Activated naive CD4-positive, alpha-beta T cell (primary cell): ENCODE measurements around the gene RHO.
"Not testable (repeated sequence)": the region's sequence is repeated elsewhere in the genome, so short reads cannot be mapped to it uniquely, and the experiment has no call there.

ENCODE experiments used
- DNase-seq, 4 experiments: peaks; one replicate each; lab custom pipeline; 2025; lab: John Stamatoyannopoulos, UW

Gene RHO

DNA sequence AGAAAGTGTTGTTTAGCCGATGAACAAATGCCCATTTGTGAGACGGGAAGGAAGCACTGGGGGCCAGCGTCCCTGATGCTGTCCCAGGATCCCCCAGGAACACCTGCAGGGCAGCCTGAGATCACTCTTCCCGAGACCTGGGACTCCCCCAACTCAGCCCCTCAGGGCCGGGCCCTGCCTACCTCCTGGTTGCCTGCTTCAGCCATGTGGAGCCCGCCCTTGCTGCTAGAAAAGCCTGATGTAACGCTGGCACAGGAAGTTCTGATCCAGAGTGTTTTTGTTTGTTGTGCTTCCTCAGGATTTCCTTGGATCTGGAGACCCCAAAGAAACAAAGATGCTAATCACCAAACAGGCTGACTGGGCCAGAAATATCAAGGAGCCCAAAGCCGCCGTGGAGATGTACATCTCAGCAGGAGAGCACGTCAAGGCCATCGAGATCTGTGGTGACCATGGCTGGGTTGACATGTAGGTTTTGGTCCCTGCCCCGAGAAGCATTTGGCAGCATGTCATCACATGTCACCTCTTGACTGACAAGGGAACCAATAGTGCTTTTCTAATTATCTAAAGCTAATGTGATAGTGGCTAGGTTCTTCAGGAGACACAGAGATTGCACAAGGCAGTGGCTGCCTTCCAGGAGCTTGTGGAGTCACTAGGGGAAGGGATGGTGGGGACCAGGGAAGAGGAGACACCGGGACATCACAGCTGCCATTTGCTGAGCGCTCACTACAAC is 28.7 kb upstream of the RHO start:
- DNase-seq = not testable (repeated sequence)

DNA sequence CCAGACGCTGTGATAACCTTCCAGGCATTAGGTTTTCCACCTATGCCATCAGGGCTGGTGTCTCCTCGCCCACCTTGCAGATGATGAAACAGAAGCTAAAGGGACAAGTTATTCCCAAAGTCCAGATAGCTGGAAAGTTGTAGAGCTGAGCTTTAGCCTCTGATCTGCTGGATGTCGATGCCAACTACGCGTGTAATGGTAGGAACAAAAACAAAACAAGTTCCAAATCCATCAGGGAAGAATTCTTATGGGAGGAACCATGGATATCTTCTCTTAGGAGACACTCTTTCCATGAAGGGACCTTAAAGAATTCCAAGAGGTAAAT is 28.1 kb upstream of the RHO start:
- DNase-seq = no peak

- no peak for DNase-seq
These were observed 26.8 kb upstream of the RHO start for GRCh38 chr3:129501630-129502029.

- no peak for DNase-seq
These were observed 25.6 kb upstream of the RHO start for GRCh38 chr3:129502641-129503408.

- no peak for DNase-seq
These were observed 24.8 kb upstream of the RHO start for GRCh38 chr3:129503471-129504291.

GRCh38 chr3:129504471-129505100 is 23.9 kb upstream of the RHO start:
- DNase-seq = no peak

- no peak for DNase-seq
These were observed 23.1 kb upstream of the RHO start for GRCh38 chr3:129505341-129505740.

DNA sequence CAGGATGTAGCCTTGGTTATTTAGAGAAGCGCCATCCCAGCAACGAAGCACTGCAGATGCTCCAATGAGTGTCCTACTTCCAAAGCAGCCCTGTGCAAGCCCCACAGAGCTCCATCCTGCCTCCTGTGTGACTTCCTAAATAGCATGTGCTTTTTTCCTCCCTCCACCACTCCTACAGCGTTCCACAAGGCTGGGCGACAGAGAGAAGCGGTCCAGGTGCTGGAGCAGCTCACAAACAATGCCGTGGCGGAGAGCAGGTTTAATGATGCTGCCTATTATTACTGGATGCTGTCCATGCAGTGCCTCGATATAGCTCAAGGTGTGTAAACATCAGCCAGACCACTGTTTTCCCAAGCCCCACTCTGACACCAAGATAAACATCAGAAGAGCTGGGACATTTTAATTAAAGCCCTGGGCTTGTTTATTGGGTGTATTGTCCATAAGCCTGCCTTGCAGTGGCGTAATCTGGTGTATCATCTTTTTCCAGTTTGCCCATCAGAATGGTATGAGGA is 22.2 kb upstream of the RHO start:
- DNase-seq = no peak

GRCh38 chr3:129507181-129507831 is 21.1 kb upstream of the RHO start:
- no peak for DNase-seq

DNA sequence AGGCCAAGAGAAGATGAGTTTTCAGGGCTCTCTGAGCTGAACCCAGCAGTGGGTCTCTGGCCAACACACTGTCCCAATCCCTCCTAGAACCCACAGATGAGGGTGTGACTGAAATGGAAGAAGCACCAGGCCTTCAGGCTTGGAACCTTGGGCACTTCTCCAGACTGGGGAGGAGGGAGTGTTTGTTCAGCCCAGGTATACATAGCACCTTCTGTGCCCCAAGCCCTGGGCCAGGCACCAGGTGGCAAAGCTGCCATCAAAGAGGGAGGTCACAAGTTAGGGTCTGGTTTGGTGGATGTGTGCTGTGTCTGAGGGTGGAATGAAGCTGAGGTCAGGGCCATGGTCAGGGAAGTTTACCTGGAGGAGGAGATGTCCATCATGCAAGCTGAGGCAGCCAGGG is 15.8 kb upstream of the RHO start:
- no peak for DNase-seq

GRCh38 chr3:129513705-129514104 is 14.7 kb upstream of the RHO start:
- no peak for DNase-seq

DNA sequence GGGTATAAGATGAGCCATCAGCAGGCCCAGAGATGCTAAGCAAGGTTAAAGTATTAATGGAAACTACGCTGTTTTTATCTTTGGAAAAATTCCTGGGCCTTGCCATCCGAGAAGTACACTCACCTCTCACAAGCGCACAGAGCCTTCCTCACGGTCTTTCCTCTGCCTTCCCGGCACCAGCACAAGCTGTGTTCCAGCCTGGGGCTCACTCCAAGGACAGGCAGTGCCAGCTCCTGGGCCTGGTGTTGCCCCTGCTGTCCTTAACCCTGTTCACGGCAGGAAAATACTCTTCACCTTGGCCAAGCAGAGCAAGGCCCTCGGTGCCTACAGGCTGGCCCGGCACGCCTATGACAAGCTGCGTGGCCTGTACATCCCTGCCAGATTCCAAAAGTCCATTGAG is 14.3 kb upstream of the RHO start:
- no peak for DNase-seq

DNA sequence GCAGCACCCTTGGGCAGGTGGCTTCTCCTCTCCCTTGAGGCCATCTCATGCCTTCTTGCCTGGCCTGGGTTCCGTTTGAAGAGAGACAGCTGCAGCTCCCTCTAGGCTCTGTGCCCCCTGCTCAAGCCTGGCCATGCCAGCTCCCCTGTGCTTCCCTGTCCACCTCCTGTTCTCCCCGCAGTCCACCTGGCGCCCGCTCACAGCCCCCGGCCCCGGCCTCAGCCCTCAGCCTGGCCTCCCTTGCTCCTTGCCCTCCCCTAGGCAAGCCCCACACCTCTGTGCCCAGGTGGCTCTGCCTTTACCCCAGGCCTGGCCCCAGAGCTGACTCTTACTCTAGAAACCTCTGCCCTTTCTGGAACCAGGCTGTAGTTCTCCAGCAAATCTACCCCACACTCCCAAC is 13.9 kb upstream of the RHO start:
- no peak for DNase-seq

- not testable (repeated sequence) for DNase-seq
These were observed 13.2 kb upstream of the RHO start for GRCh38 chr3:129515108-129515820.

- DNase-seq = not testable (repeated sequence)
These were observed 12.5 kb upstream of the RHO start for GRCh38 chr3:129515821-129516432.

GRCh38 chr3:129517516-129517915 is 10.9 kb upstream of the RHO start:
- no peak for DNase-seq

GRCh38 chr3:129518038-129518561 is 10.3 kb upstream of the RHO start:
- DNase-seq = no peak

DNA sequence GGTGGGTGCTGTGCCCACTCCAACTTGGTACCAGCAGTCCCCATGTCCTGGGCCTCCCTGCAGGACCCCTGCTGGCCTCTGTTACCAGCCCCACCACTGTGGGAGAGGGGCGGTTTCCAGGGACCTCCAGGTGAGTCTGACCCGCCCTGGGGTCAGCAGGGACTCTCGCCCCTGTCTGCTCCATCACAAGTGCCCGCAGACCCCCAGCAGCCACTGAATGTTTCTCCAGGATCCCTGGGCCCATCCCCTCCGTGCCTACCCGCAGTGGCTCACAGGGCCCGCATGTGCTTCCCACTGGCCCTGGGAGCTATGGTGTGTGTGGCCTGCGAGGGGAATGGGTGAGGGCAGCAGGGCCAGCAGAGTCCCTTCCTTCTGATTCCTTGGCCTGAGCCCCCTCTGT is 9.9 kb upstream of the RHO start:
- DNase-seq = no peak

GRCh38 chr3:129519449-129519848 is 9.0 kb upstream of the RHO start:
- DNase-seq = no peak
